SJSA1 (cell line): Measurements from ENCODE around the gene LIPK. TPM values are rescaled to one million over a fixed set of nuclear protein-coding genes. Genes with fewer than 3 reads are reported as not detected.

Experiments
- DNase-seq, 2 experiments: peaks; one replicate each; pipeline ENCODE4 v3.0.0-alpha.2; 2015 to 2020; ENCODE audit warnings: low spot score in 2 of 2, low read depth in 1 of 2
- H3K27ac ChIP-seq: fragments of 250-450 bp; sonication (Bioruptor Pico); 2 replicates; pipeline ENCODE4 v1.5.1; 2020; ENCODE audit warnings: mild to moderate bottlenecking, moderate library complexity
- H3K27me3 ChIP-seq: fragments of 250-450 bp; sonication (Bioruptor Pico); replicated peaks from 2 replicates; pipeline ENCODE4 v1.5.1; 2020; ENCODE audit warnings: mild to moderate bottlenecking, moderate library complexity
- H3K36me3 ChIP-seq: fragments of 250-450 bp; sonication (Bioruptor Pico); 2 replicates; pipeline ENCODE4 v1.5.1; 2020; ENCODE audit warnings: mild to moderate bottlenecking
- H3K4me1 ChIP-seq: fragments of 250-450 bp; sonication (Bioruptor Pico); replicated peaks from 2 replicates; pipeline ENCODE4 v1.6.1; 2021; ENCODE audit warnings: mild to moderate bottlenecking
- H3K4me3 ChIP-seq: fragments of 250-450 bp; sonication (Bioruptor Pico); 2 replicates; pipeline ENCODE4 v1.5.1; 2020; ENCODE audit warnings: mild to moderate bottlenecking
- H3K9me3 ChIP-seq: fragments of 250-450 bp; sonication (Bioruptor Pico); replicated peaks from 2 replicates; pipeline ENCODE4 v1.5.1; 2020; ENCODE audit warnings: mild to moderate bottlenecking
- total RNA-seq: library from RNA; depleted of rRNA; stranded (reverse); fragments of >200 nt; shearing (Covaris generic); gene quantifications from 2 replicates; pipeline ENCODE4 v1.2.3, GENCODE V29; 2014

The LIPK gene
- total RNA-seq, 1 experiment from 2014 or later: not detected

DNA sequence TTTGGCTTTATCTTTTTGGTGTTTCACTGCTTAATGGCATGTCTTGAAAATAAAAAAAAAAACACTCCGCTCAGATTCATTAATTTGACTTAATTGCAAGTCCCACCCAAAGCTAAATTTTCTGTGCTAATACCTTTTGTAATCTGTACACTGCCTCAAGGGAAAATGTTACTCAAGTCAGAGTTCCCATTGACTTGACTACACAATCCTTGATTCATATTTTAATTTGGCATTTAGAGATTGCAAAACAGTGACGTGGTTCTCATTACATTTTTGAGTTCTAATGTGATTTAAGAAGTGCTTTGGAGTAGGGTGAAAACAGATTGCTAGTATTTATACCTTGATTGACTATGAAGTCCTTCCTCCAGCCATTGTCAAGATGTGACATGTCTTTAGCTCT lies 75.2 kb downstream of the LIPK start:
- DNase-seq: no peak
- H3K4me1 ChIP-seq: no peaks in the 10 kb centered on the region
- H3K27ac ChIP-seq: no peak overlapping the region
- H3K36me3 ChIP-seq: no peaks in the 10 kb centered on the region
- H3K4me3 ChIP-seq: no peak overlapping the region
- H3K27me3 ChIP-seq: no peaks in the 10 kb centered on the region
- no peaks in the 10 kb centered on the region for H3K9me3 ChIP-seq

DNA sequence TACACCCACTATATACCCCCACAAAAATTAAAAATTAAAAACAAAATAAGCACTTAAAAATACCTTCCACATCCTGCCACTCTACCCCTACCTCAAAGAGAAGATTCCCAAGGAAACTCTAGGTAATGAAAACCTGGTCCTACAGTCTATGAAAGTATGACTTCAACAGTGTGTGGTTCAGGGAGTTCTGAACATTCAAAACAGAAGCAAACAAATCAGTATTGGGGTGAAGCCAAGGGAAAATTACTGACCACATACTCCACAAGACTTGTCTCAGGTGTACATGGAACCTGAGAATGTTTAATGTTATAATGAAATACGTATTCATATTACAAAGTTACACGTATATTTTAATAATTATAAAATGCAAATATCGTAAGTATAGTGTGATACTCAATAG lies 76.2 kb downstream of the LIPK start:
- DNase-seq: no peak
- Histone ChIP-seq H3K4me3 (no peak overlapping the region), H3K27ac (no peak overlapping the region), H3K27me3 (no peaks in the 10 kb centered on the region), H3K4me1 (no peaks in the 10 kb centered on the region), H3K36me3 (no peaks in the 10 kb centered on the region), H3K9me3 (no peaks in the 10 kb centered on the region)

DNA sequence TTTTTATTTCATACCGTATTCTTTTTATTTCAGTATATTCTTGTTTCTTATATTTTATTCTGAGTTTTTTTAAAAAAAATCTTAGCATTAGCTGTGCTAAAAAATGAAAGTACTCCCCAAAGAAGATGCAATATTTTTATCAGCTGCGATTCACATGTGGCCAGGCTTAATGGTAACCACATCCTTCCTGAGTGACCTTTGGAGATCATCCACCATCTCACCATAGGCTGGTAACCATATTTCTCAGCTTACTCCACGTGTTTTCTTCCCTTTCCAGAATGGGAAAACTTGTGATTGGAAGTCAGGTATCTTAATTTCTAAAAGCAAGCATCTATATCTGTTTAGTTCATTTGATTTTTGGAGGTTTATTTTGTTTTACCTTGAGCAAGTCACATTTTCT lies 77.7 kb downstream of the LIPK start:
- Histone ChIP-seq H3K4me1 (no peaks in the 10 kb centered on the region), H3K27me3 (no peaks in the 10 kb centered on the region), H3K9me3 (no peaks in the 10 kb centered on the region), H3K27ac (no peak overlapping the region), H3K36me3 (no peaks in the 10 kb centered on the region), H3K4me3 (no peak overlapping the region)
- no peak for DNase-seq

DNA sequence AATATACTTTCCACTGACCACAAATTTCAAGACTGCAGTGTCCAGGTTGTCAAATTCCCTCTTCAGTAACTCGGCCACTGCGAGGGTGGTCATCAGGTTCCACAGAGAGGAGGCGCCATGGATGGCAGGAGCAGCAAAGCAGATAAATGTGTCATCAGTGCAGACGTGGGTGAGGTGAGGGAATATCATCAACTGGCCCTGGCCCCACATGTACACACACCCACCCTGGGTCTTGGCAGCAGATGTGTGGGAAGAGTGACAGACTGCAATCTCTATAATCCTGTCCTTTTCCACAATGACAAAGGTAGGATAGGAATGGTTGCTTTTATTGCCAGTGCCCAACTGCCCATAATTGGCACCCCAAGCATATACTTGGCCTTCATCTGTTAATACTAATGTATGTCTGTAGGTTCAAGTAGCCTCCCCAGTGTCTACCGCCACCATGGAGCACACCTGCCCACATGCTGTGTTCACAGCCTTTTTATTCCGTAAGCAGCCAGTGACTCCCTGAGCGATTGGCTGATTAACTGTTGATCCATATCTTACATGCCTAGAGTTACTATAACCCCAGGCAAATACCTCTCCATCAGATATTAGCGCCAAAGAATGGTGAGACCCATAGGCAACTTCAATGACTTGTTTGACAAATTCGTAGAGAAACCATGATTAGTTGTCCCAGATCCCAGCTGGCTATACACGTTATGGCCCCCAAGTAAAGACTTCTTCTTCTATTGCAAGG lies 80.2 kb downstream of the LIPK start:
- Histone ChIP-seq H3K9me3 (no peaks in the 10 kb centered on the region), H3K27ac (no peak overlapping the region), H3K4me1 (no peaks in the 10 kb centered on the region), H3K27me3 (no peaks in the 10 kb centered on the region), H3K36me3 (no peaks in the 10 kb centered on the region), H3K4me3 (no peak overlapping the region)
- no peak for DNase-seq

DNA sequence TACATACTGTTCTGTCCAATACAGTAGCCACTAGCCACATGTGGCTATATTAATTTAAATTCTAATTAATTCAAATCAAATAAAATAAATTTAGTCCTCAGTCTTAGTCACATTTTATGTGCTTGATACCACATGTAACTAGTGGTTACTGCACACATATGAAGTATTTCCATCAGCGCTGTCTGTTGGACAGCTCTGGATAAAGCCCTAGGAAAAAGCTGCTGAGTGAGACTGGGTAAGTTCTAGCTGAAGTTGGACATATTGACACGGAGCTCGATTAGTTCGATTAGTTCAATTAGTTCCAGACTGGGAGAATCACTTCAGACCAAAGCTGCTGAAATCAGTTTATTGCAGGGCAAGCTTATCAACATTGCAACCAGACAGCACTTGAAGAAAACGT lies 81.4 kb downstream of the LIPK start:
- DNase-seq: no peak
- no peaks in the 10 kb centered on the region for H3K27me3 ChIP-seq
- no peaks in the 10 kb centered on the region for H3K9me3 ChIP-seq
- no peak overlapping the region for H3K4me3 ChIP-seq
- no peak overlapping the region for H3K27ac ChIP-seq
- H3K36me3 ChIP-seq: no peaks in the 10 kb centered on the region
- H3K4me1 ChIP-seq: no peaks in the 10 kb centered on the region

DNA sequence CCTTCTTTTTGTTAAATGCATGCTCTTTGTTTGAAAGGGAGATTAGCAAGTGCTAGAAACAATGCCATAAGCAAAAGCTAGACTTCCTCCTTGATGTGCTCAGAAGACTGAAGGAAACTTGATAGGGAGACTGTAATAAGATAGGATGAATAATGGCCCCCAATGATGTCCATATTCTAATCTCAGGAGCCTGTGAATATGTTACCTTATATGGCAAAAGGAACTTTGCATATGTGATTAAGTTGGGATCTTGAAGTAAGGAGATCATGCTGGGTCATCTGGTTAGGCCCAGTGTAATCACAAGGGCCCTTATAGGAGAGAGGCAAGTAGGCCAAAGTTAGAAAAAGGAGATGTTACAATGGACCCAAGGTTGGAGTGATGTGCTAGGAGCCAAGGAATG lies 82.9 kb downstream of the LIPK start:
- Histone ChIP-seq H3K27ac (no peak overlapping the region), H3K4me1 (no peaks in the 10 kb centered on the region), H3K4me3 (no peak overlapping the region), H3K27me3 (no peaks in the 10 kb centered on the region), H3K9me3 (no peaks in the 10 kb centered on the region), H3K36me3 (no peaks in the 10 kb centered on the region)
- no peak for DNase-seq

DNA sequence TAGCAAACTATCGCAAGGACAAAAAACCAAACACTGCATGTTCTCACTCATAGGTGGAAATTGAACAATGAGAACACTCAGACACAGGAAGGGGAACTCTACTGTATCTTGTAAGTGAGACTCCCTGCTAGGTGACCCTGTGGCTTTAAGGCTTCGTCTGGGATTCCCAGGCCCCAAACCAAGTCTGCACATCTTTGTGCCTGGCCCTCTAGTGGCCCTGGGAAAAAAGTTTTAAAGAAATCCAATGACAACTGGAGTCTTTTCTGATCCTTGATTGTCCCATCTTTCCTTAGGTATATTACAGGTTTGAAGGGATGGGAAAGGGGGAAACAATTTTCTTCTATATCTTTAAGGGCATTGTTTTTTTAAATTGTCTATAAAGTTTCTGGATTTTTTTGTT lies 85.9 kb downstream of the LIPK start:
- Histone ChIP-seq H3K4me3 (no peak overlapping the region), H3K36me3 (no peaks in the 10 kb centered on the region), H3K4me1 (no peaks in the 10 kb centered on the region), H3K27ac (no peak overlapping the region), H3K27me3 (no peaks in the 10 kb centered on the region), H3K9me3 (no peaks in the 10 kb centered on the region)
- DNase-seq: peak; percentile 11 to 43

DNA sequence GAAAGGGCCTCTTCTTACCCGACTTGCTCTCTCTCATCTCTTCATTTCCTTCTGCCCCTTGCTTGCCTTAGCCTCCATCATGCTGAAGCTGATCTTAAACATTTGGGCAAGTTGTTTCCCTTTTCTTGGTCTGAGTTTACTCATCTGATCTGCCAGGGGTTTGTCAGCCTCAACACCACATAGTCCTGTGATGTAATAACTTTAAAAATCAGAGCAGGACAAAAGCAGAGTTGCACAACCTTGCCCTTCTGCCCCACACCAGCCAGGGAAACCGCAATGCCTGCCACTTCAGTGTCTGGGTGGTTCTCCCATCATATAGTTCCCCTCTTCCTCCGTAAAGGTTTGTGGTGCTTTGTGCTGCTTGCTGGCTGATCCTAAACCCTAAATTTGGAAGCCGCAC lies 86.6 kb downstream of the LIPK start:
- no peaks in the 10 kb centered on the region for H3K4me1 ChIP-seq
- H3K9me3 ChIP-seq: no peaks in the 10 kb centered on the region
- H3K27ac ChIP-seq: no peak overlapping the region
- DNase-seq: no peak
- H3K4me3 ChIP-seq: no peak overlapping the region
- no peaks in the 10 kb centered on the region for H3K27me3 ChIP-seq
- H3K36me3 ChIP-seq: no peaks in the 10 kb centered on the region

DNA sequence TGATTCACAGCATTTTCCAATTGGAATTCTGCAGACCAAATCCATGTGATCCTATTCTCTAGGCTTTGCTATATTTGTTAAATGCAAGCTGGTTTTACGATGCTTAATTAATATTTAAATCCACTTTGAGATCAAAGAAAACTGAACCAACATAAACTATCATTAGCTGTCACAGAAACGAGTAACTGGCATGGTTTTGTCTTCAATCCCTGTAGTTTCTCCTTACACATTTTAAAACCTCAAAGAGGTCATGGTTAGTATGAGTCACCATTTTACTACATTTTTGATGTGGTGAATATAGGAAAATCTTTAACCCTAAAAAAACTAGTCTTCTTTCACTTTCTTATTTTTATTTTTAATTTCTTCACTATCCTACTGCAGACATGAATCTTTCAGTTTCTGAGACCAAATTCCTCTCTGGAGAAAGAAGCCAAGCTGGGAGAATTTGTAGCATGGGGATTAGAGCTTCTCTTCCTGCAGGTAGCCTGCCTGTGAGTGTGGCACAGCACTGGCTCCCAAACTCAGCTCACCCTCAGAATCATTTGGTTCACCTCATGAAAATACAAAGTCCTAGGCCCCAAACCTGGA lies 87.8 kb downstream of the LIPK start:
- Histone ChIP-seq H3K4me3 (no peak overlapping the region), H3K4me1 (no peaks in the 10 kb centered on the region), H3K36me3 (no peaks in the 10 kb centered on the region), H3K27me3 (no peaks in the 10 kb centered on the region), H3K27ac (no peak overlapping the region), H3K9me3 (no peaks in the 10 kb centered on the region)
- peak in 1 of 2 experiments; percentile 6 for DNase-seq

DNA sequence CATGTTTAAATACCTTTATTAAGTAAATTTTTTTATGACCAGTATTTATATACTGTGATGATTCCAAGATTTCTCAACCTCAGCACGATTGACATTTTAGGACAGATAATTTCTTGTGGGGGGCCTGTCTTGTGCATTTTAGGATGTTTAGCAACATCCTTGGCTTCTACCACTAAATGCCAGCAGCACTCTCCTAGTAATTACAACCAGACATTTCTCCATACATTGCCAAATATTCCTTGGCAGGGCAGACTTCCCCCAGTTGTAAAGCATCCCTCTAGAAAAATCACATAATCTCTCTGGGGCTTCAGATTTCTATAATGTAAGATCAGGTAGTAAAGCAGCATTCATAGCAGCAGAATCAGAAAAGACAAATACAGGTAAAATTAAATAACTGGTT lies 88.7 kb downstream of the LIPK start:
- Histone ChIP-seq H3K9me3 (no peaks in the 10 kb centered on the region), H3K36me3 (no peaks in the 10 kb centered on the region), H3K27me3 (no peaks in the 10 kb centered on the region), H3K27ac (no peak overlapping the region), H3K4me3 (no peak overlapping the region), H3K4me1 (no peaks in the 10 kb centered on the region)
- DNase-seq: no peak

DNA sequence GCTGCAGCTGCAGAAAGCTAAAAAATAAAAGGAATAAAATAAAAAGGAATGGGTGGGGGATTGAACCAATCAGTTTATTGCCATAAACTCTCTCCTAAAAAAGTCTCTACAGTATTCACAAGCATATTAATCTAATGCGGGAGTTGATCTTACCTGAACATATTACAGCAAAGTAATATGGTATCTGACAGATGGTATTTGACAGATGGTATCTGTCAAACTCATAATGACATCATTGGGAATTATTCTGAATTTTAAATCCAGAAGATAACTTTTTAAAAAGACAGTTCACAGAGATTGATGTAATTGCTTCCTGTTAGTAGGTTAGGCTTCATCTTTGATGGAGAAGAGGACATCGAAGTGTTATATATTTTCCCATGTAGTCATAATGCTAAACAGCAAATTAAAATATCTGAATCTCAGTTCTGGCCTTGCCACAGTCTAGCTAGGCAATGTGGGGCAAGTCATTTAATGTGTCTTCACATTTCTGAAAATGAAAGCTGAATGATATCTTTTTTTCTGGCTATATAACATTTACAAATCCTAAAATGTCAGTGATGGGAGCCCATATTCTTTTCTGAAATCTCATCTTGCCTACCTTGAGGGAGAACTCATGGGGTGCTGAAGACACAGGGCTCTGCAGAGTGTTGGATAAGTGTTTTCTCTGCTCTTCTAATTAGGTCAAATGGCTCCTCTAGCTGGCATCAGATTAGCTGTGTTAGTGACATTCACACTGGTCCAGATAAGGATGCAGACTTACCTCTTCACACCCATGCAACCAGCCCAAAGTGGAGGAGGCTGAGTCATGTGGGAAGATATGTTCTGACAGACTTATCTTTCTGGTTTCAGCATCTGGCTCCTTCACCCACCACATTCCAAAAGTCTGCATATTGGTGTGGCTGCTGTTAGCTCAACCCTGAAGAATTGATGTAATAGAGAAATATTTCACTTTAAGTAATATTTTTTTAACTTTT lies 94.4 kb downstream of the LIPK start:
- no peaks in the 10 kb centered on the region for H3K36me3 ChIP-seq
- no peaks in the 10 kb centered on the region for H3K9me3 ChIP-seq
- no peaks in the 10 kb centered on the region for H3K27me3 ChIP-seq
- H3K27ac ChIP-seq: no peak overlapping the region
- DNase-seq: no peak
- no peak overlapping the region for H3K4me3 ChIP-seq
- no peaks in the 10 kb centered on the region for H3K4me1 ChIP-seq
